ENCODE measurements around the gene SARS2.

Gene SARS2

GRCh38 chr19:38915329-38916321 lies 14.9 kb downstream of the SARS2 start:
- no peak for DNase-seq

GRCh38 chr19:38913958-38914357 lies 16.6 kb downstream of the SARS2 start:
- DNase-seq, result no peak

GRCh38 chr19:38912600-38913514 lies 17.7 kb downstream of the SARS2 start:
- DNase-seq, result peak; percentile 58

GRCh38 chr19:38911388-38912001 lies 19.1 kb downstream of the SARS2 start:
- DNase-seq, result no peak

- DNase-seq, result no peak
Observed at GRCh38 chr19:38910488-38910887, 20.1 kb downstream of the SARS2 start.

GRCh38 chr19:38908911-38909310 lies 21.7 kb downstream of the SARS2 start:
- DNase-seq, result no peak

GRCh38 chr19:38907670-38908069 lies 22.9 kb downstream of the SARS2 start:
- no peak for DNase-seq

GRCh38 chr19:38907227-38907626 lies 23.3 kb downstream of the SARS2 start:
- no peak for DNase-seq

- no peak for DNase-seq
Observed at GRCh38 chr19:38905620-38906019, 24.9 kb downstream of the SARS2 start.

GRCh38 chr19:38904581-38905539 lies 25.7 kb downstream of the SARS2 start:
- DNase-seq, result no peak

GRCh38 chr19:38901683-38902082 lies 28.9 kb downstream of the SARS2 start:
- no peak for DNase-seq

GRCh38 chr19:38900743-38901190 lies 29.8 kb downstream of the SARS2 start:
- DNase-seq, result no peak

- DNase-seq, result no peak
Observed at GRCh38 chr19:38900202-38900629, 30.3 kb downstream of the SARS2 start.

- peak; percentile 100 for DNase-seq
Observed at GRCh38 chr19:38899447-38900201, 30.9 kb downstream of the SARS2 start, which contains the start of the genes NFKBIB and SIRT2. TSS of gene NFKBIB (plus strand) at chr19:38899969. CDS start at chr19:38900033, 64 bp downstream. TSS of gene SIRT2 (minus strand) at chr19:38899618. CDS start at chr19:38899521, 97 bp downstream.

- peak; percentile 29 for DNase-seq
Observed at GRCh38 chr19:38898788-38899446, 31.6 kb downstream of the SARS2 start.

- no peak for DNase-seq
Observed at GRCh38 chr19:38894968-38895367, 35.6 kb downstream of the SARS2 start.

- DNase-seq, result no peak
Observed at GRCh38 chr19:38893341-38893771, 37.2 kb downstream of the SARS2 start.

GRCh38 chr19:38892841-38893240 lies 37.7 kb downstream of the SARS2 start:
- DNase-seq, result no peak

GRCh38 chr19:38891771-38892170 lies 38.8 kb downstream of the SARS2 start:
- no peak for DNase-seq

GRCh38 chr19:38890686-38891085 lies 39.9 kb downstream of the SARS2 start:
- DNase-seq, result no peak

Measured in hematopoietic multipotent progenitor cell treated with erythropoietin and hydrocortisone succinate and interleukin-3 and kit ligand, for 6 days (in vitro differentiated cells).